ENCODE results near the gene ZNF697.
"Not testable (repeated sequence)": the region's sequence is repeated elsewhere in the genome, so short reads cannot be mapped to it uniquely, and the experiment has no call there.

GRCh38 chr1:119608816-119609215, 39.2 kb downstream of the ZNF697 start:
- TF ChIP-seq ZBTB49 (tag by site-specific recombination; IDR thresholded peaks at IDR 0.05; ENCODE audit: low read depth); KLF9 (tag by site-specific recombination; IDR thresholded peaks at IDR 0.05; ENCODE audit: low read depth); TRIM28 (IDR thresholded peaks at IDR 0.05; ENCODE audit: borderline replicate concordance, low read length); CTCF (tag by site-specific recombination; IDR thresholded peaks at IDR 0.05); SP3 (tag by site-specific recombination; IDR thresholded peaks at IDR 0.05): not testable (repeated sequence)
